Neural progenitor cell (in vitro differentiated cells): ENCODE data around the gene ADGRG2. TPM values are rescaled to one million over a fixed set of nuclear protein-coding genes. Genes with fewer than 3 reads are reported as not detected.
"Not testable (repeated sequence)": the region's sequence is repeated elsewhere in the genome, so short reads cannot be mapped to it uniquely, and the experiment has no call there.

Experiments used
- DNase-seq: peaks from one replicate; pipeline ENCODE4 v3.0.0-alpha.2; 2016; ENCODE audit warnings: low spot score
- H2AFZ ChIP-seq: fragments of 200-600 bp; sonication (generic); replicated peaks from 2 replicates; pipeline ENCODE4 v1.6.1; 2016; ENCODE audit warnings: antibody characterized with exemption
- H3F3A ChIP-seq: fragments of 200-600 bp; sonication (generic); 2 replicates; pipeline ENCODE4 v1.6.1; 2016; ENCODE audit warnings: antibody characterized with exemption, low read depth
- H3K27ac ChIP-seq: fragments of 200-600 bp; sonication (generic); 2 replicates; pipeline ENCODE4 v1.5.1; 2016; ENCODE audit warnings: mild to moderate bottlenecking
- H3K27me3 ChIP-seq: fragments of 200-600 bp; sonication (generic); 2 replicates; pipeline ENCODE4 v1.6.1; 2016; ENCODE audit warnings: mild to moderate bottlenecking, moderate library complexity
- H3K36me3 ChIP-seq: fragments of 200-600 bp; sonication (generic); 2 replicates; pipeline ENCODE4 v1.5.1; 2016
- H3K4me1 ChIP-seq: fragments of 200-600 bp; sonication (generic); 2 replicates; pipeline ENCODE4 v1.6.1; 2016; ENCODE audit warnings: mixed run types
- H3K4me2 ChIP-seq: fragments of 200-600 bp; sonication (generic); 2 replicates; pipeline ENCODE4 v1.6.1; 2016
- H3K4me3 ChIP-seq: fragments of 200-600 bp; sonication (generic); 2 replicates; pipeline ENCODE4 v1.5.1; 2016
- H3K79me2 ChIP-seq: fragments of 200-600 bp; sonication (generic); 2 replicates; pipeline ENCODE4 v1.6.1; 2016; ENCODE audit warnings: low read depth
- H3K9ac ChIP-seq: fragments of 200-600 bp; sonication (generic); 2 replicates; pipeline ENCODE4 v1.6.1; 2016
- H3K9me3 ChIP-seq: fragments of 200-600 bp; sonication (generic); 2 replicates; pipeline ENCODE4 v1.5.1; 2016; ENCODE audit warnings: low read depth
- H4K20me1 ChIP-seq: fragments of 200-600 bp; sonication (generic); 2 replicates; pipeline ENCODE4 v1.6.1; 2016; ENCODE audit warnings: low read depth
- H3K27ac Mint-ChIP-seq: 3 replicates; pipeline ENCODE4 v1.8.0; 2021; ENCODE audit warnings: mixed read lengths
- H3K27me3 Mint-ChIP-seq: 2 replicates; pipeline ENCODE4 v1.8.0; 2022; ENCODE audit warnings: low read depth, mild to moderate bottlenecking, inconsistent platforms, moderate library complexity, mixed read lengths; ENCODE audit not compliant: insufficient read depth
- H3K36me3 Mint-ChIP-seq: 3 replicates; pipeline ENCODE4 v1.8.0; 2021; ENCODE audit warnings: mixed read lengths
- H3K4me1 Mint-ChIP-seq: 3 replicates; pipeline ENCODE4 v1.8.0; 2021; ENCODE audit warnings: mixed read lengths
- H3K4me3 Mint-ChIP-seq: 3 replicates; pipeline ENCODE4 v1.8.0; 2021; ENCODE audit warnings: mild to moderate bottlenecking, moderate library complexity, mixed read lengths
- H3K9me3 Mint-ChIP-seq: 3 replicates; pipeline ENCODE4 v1.8.0; 2020; ENCODE audit warnings: mixed read lengths
- EZH2 ChIP-seq: fragments of 200-600 bp; sonication (generic); IDR thresholded peaks from 2 replicates; pipeline ENCODE4 v1.6.1; 2017; ENCODE audit warnings: antibody characterized with exemption, mild to moderate bottlenecking, moderate library complexity
- EZH2phosphoT487 ChIP-seq: fragments of 200-600 bp; sonication (generic); IDR thresholded peaks from 2 replicates; pipeline ENCODE4 v1.6.1; 2017; ENCODE audit warnings: antibody characterized with exemption
- total RNA-seq: library from RNA; depleted of rRNA; stranded (reverse); fragments of >200 nt; gene quantifications from 2 replicates; pipeline ENCODE4 v1.2.3, GENCODE V29; 2015; ENCODE audit warnings: low replicate concordance
- TF ChIP-seq, protein P1 (sequence below): fragments of 200-600 bp; sonication (generic); IDR thresholded peaks from 2 replicates; pipeline ENCODE4 v1.5.1; 2017; ENCODE audit warnings: antibody characterized with exemption, mild to moderate bottlenecking

ADGRG2 gene
- total RNA-seq, 1 donor from 2014 or later: 0.80 TPM

DNA sequence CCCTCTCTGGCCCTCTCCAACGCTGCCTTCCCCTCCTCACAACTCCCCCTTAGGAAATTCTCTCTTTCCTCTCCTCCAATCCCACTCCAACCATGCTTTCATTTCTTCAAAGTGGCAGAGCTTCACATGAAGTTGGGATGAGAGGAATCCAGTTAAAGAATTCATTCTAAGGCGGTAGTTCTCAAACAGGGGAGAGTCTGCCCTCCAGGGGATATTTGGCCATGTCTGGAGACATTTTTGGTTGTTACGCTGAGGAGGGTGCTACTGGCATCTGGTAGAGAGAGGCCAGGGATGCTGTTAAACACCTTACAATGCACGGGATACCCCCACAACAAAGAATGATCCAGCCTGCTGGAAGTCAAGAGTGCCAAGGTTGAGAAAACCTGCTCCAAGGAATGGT, 97.9 kb downstream of the ADGRG2 start:
- no peak overlapping the region for H3K4me2 ChIP-seq
- peaks cover 3% of the 10 kb centered on the region for H3K27me3 Mint-ChIP-seq
- H3K4me3 Mint-ChIP-seq: no peak overlapping the region
- no peak overlapping the region for H3K27ac Mint-ChIP-seq
- no peaks in the 10 kb centered on the region for H3K4me1 Mint-ChIP-seq
- no peak overlapping the region for H3K27ac ChIP-seq
- TF ChIP-seq, protein P1, sequence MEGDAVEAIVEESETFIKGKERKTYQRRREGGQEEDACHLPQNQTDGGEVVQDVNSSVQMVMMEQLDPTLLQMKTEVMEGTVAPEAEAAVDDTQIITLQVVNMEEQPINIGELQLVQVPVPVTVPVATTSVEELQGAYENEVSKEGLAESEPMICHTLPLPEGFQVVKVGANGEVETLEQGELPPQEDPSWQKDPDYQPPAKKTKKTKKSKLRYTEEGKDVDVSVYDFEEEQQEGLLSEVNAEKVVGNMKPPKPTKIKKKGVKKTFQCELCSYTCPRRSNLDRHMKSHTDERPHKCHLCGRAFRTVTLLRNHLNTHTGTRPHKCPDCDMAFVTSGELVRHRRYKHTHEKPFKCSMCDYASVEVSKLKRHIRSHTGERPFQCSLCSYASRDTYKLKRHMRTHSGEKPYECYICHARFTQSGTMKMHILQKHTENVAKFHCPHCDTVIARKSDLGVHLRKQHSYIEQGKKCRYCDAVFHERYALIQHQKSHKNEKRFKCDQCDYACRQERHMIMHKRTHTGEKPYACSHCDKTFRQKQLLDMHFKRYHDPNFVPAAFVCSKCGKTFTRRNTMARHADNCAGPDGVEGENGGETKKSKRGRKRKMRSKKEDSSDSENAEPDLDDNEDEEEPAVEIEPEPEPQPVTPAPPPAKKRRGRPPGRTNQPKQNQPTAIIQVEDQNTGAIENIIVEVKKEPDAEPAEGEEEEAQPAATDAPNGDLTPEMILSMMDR: no peak
- H3K9ac ChIP-seq: no peak overlapping the region
- H3K36me3 Mint-ChIP-seq: no peaks in the 10 kb centered on the region
- no peaks in the 10 kb centered on the region for H3K27me3 ChIP-seq
- H3K9me3 ChIP-seq: no peaks in the 10 kb centered on the region
- no peaks in the 10 kb centered on the region for H4K20me1 ChIP-seq
- H2AFZ ChIP-seq: no peak overlapping the region
- no peak overlapping the region for H3K4me3 ChIP-seq
- no peaks in the 10 kb centered on the region for H3F3A ChIP-seq
- H3K9me3 Mint-ChIP-seq: peaks cover 2% of the 10 kb centered on the region
- no peaks in the 10 kb centered on the region for H3K79me2 ChIP-seq
- H3K36me3 ChIP-seq: no peaks in the 10 kb centered on the region
- H3K4me1 ChIP-seq: no peaks in the 10 kb centered on the region
- no peak for DNase-seq

DNA sequence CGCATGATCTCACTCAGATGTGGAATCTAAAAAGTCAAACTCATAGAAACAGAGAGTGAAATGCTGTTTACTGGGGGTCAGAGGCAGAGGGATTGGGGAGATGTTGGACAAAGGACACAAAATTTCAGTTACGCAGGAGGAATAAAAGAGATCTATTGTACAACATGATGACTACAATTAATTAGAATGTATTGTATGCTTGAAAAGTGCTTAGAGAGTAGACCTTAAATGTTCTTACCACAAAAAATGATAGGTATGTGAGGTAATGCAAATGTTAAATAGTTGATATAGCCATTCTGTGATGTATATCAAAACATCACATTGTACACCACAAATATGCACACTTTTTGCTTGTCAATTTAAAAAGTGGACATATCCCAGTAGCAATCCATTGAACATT, 102.3 kb downstream of the ADGRG2 start:
- TF ChIP-seq EZH2 (no peak), EZH2phosphoT487 (no peak)
- TF ChIP-seq, protein P1: no peak
- Histone ChIP-seq H2AFZ (no peak overlapping the region), H3K27me3 (no peaks in the 10 kb centered on the region), H3K4me3 (no peak overlapping the region), H3K27ac (no peak overlapping the region), H3K4me1 (no peaks in the 10 kb centered on the region), H4K20me1 (no peaks in the 10 kb centered on the region), H3K9ac (no peak overlapping the region), H3K79me2 (no peaks in the 10 kb centered on the region), H3K9me3 (no peaks in the 10 kb centered on the region), H3F3A (no peaks in the 10 kb centered on the region), H3K36me3 (no peaks in the 10 kb centered on the region), H3K4me2 (no peak overlapping the region)
- Mint-ChIP-seq H3K36me3 (no peaks in the 10 kb centered on the region), H3K27me3 (no peaks in the 10 kb centered on the region), H3K9me3 (peaks cover 3% of the 10 kb centered on the region), H3K27ac (no peak overlapping the region), H3K4me1 (no peaks in the 10 kb centered on the region), H3K4me3 (no peak overlapping the region)
- DNase-seq: no peak

DNA sequence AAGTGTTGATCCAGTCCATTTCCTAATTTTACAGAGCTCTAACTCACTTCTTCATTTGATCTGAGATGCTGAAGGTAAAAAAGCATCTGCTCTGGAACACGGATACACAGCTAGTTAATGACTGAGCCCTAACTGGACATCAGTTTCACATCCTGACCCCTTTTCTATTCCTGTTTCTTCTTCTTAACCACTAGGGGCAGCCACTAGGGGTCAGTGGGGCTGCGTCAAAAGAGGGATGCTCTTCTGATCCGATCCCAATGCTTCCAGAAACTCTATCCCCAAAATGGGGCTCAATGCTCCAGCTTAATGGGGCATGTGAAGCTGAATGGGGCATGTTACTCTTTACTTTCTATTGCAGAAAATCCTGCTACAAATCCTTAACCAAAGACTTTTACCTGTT, 105.0 kb downstream of the ADGRG2 start:
- Mint-ChIP-seq H3K36me3 (no peaks in the 10 kb centered on the region), H3K4me3 (no peak overlapping the region), H3K4me1 (no peaks in the 10 kb centered on the region), H3K9me3 (peaks cover 4% of the 10 kb centered on the region), H3K27me3 (no peaks in the 10 kb centered on the region), H3K27ac (no peak overlapping the region)
- H4K20me1 ChIP-seq: no peaks in the 10 kb centered on the region
- no peak overlapping the region for H3K27ac ChIP-seq
- H3K4me2 ChIP-seq: no peak overlapping the region
- H3F3A ChIP-seq: no peaks in the 10 kb centered on the region
- no peaks in the 10 kb centered on the region for H3K36me3 ChIP-seq
- H2AFZ ChIP-seq: no peak overlapping the region
- peak; percentile 66 for DNase-seq
- no peak overlapping the region for H3K9ac ChIP-seq
- no peaks in the 10 kb centered on the region for H3K79me2 ChIP-seq
- H3K9me3 ChIP-seq: no peaks in the 10 kb centered on the region
- H3K27me3 ChIP-seq: no peaks in the 10 kb centered on the region
- no peaks in the 10 kb centered on the region for H3K4me1 ChIP-seq
- TF ChIP-seq EZH2phosphoT487: no peak
- TF ChIP-seq, protein P1: peak; percentile 65
- H3K4me3 ChIP-seq: no peak overlapping the region

DNA sequence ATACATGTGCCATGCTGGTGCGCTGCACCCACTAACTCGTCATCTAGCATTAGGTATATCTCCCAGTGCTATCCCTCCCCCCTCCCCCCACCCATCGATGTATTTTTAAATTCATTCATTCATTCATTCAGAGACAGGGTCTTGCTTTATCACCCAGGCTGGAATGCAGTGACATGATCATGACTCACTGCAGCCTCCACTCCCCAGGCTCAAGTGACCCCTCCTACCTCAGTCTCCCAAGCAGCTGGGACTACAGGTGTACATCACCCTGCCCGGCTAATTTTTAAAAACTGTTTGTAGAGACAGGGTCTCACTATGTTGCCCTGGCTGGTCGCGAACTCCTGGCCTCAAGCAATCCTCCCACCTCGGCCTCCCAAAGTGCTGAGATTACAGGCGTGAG, 105.7 kb downstream of the ADGRG2 start:
- H2AFZ ChIP-seq, H3K4me3 ChIP-seq, H3K4me1 ChIP-seq, H3K9me3 Mint-ChIP-seq, H3K4me2 ChIP-seq, H3K36me3 ChIP-seq, H3K27ac Mint-ChIP-seq, H3K79me2 ChIP-seq, H3K27me3 ChIP-seq, H3F3A ChIP-seq, H3K27ac ChIP-seq, H4K20me1 ChIP-seq, H3K9me3 ChIP-seq, H3K27me3 Mint-ChIP-seq, H3K36me3 Mint-ChIP-seq, H3K4me1 Mint-ChIP-seq, DNase-seq, H3K9ac ChIP-seq, H3K4me3 Mint-ChIP-seq: not testable (repeated sequence)
